ENCODE results near the gene COQ8A.

DNA sequence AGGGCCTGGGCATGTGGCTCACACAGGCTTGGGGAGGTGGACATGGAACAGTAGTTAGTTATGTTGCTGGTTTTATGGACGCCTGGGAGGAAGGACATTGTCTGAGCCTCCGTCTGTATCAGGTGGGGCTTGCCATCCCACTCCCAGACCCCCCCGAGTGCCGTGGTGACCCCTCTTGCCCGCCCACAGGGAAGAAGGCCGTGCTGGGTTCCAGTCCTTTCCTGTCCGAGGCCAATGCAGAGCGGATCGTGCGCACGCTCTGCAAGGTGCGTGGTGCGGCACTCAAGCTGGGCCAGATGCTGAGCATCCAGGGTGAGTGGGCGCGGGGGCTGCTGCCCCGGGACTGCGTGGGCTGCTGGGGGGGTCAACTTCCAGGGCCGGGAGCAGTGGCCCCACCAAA lies 41.7 kb downstream of the COQ8A start:
- TF ChIP-seq, protein P1, sequence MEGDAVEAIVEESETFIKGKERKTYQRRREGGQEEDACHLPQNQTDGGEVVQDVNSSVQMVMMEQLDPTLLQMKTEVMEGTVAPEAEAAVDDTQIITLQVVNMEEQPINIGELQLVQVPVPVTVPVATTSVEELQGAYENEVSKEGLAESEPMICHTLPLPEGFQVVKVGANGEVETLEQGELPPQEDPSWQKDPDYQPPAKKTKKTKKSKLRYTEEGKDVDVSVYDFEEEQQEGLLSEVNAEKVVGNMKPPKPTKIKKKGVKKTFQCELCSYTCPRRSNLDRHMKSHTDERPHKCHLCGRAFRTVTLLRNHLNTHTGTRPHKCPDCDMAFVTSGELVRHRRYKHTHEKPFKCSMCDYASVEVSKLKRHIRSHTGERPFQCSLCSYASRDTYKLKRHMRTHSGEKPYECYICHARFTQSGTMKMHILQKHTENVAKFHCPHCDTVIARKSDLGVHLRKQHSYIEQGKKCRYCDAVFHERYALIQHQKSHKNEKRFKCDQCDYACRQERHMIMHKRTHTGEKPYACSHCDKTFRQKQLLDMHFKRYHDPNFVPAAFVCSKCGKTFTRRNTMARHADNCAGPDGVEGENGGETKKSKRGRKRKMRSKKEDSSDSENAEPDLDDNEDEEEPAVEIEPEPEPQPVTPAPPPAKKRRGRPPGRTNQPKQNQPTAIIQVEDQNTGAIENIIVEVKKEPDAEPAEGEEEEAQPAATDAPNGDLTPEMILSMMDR (IDR thresholded peaks at IDR 0.05; ENCODE audit: poor library complexity, severe bottlenecking) = no peak
- TF ChIP-seq EZH2 (IDR thresholded peaks at IDR 0.05; ENCODE audit: borderline replicate concordance, insufficient read depth, low read length, poor library complexity, severe bottlenecking) (no peak), RAD21 (conservative IDR thresholded peaks at IDR 0.05) (no peak), EP300 (conservative IDR thresholded peaks at IDR 0.05; ENCODE audit: poor library complexity, severe bottlenecking) (no peak), POLR2AphosphoS5 (IDR thresholded peaks at IDR 0.05) (no peak), SMC3 (conservative IDR thresholded peaks at IDR 0.05; ENCODE audit: poor library complexity) (no peak)
- TF ChIP-seq, protein P2, sequence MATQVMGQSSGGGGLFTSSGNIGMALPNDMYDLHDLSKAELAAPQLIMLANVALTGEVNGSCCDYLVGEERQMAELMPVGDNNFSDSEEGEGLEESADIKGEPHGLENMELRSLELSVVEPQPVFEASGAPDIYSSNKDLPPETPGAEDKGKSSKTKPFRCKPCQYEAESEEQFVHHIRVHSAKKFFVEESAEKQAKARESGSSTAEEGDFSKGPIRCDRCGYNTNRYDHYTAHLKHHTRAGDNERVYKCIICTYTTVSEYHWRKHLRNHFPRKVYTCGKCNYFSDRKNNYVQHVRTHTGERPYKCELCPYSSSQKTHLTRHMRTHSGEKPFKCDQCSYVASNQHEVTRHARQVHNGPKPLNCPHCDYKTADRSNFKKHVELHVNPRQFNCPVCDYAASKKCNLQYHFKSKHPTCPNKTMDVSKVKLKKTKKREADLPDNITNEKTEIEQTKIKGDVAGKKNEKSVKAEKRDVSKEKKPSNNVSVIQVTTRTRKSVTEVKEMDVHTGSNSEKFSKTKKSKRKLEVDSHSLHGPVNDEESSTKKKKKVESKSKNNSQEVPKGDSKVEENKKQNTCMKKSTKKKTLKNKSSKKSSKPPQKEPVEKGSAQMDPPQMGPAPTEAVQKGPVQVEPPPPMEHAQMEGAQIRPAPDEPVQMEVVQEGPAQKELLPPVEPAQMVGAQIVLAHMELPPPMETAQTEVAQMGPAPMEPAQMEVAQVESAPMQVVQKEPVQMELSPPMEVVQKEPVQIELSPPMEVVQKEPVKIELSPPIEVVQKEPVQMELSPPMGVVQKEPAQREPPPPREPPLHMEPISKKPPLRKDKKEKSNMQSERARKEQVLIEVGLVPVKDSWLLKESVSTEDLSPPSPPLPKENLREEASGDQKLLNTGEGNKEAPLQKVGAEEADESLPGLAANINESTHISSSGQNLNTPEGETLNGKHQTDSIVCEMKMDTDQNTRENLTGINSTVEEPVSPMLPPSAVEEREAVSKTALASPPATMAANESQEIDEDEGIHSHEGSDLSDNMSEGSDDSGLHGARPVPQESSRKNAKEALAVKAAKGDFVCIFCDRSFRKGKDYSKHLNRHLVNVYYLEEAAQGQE (IDR thresholded peaks at IDR 0.05; ENCODE audit: borderline replicate concordance) = no peak

All from neural cell (in vitro differentiated cells).